AG04449 (cell line): ENCODE measurements around the gene GAS2L1.

Experiments
- CTCF ChIA-PET: fragments of 350-600 bp; formaldehyde crosslinking; extraction: SDS; loops from one replicate; lab custom pipeline; 2021; ENCODE audit warnings: antibody characterized with exemption; lab: Yijun Ruan, JAX
- POLR2A ChIA-PET: fragments of 400-600, 350-600 bp; formaldehyde crosslinking; extraction: SDS; loops from one replicate; lab custom pipeline; 2020; ENCODE audit warnings: antibody characterized with exemption, inconsistent platforms; lab: Yijun Ruan, JAX
- DNase-seq: peaks from one replicate; pipeline ENCODE4 v3.0.0-alpha.2; 2010; ENCODE audit warnings: low read depth, low spot score
- H3K4me3 ChIP-seq: 2 replicates; pipeline ENCODE4 v1.5.1; 2011; ENCODE audit warnings: low read depth, mild to moderate bottlenecking, control low read depth, low read length
- TF ChIP-seq, protein P1 (sequence below): IDR thresholded peaks from one replicate; pipeline ENCODE4 v1.5.1; 2011; ENCODE audit warnings: mild to moderate bottlenecking, moderate library complexity, low read length, control low read depth, inconsistent platforms; ENCODE audit not compliant: insufficient read depth; ENCODE audit errors: missing control alignments

The GAS2L1 gene

DNA sequence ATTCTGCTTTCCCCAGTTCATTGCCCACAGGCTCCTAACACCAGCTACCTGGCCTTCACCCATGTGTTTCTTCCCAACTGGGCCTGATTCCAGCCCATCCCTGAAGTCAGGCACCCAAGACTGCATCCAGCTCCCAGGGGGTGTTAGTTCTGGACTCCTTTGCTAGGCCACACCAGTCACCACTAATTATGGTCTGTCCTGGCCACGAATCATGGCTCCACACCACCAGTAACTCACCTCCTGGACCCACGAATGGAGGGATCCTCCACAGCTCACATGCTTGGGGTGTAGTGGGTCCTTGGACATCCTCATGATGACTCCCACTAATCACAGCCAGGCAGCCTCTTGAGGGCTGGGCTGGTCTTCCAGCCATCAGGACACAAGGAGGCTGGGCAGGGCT lies 12.6 kb downstream of the GAS2L1 start:
- ChIA-PET POLR2A (no interaction called here), CTCF (interaction anchor here (0.9 kb wide), 1 partner anchor 11 kb away, joined by 3 read pairs; no protein-coding TSS in a partner anchor)

DNA sequence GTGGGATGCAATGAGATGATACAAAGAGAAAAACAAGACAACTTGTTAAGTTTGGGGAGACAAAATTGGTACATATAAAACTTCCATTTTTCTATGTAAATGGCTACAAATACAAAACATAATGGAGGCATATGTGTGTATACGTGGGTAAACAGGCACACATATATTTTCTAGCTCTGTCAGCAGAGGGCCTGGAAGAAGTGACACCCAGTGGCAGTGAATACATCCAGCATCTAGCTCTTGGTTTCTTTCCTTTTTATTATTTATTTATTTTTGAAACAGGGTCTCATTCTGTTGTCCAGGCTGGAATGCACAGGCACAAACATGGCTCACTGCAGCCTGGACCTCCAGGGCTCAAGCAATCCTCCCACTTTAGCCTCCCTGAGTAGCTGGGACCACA lies 14.1 kb downstream of the GAS2L1 start:
- CTCF ChIA-PET, result interaction anchor here (1.1 kb wide), 1 partner anchor 75 kb away, joined by 3 read pairs; no protein-coding TSS in a partner anchor
- POLR2A ChIA-PET, result interaction anchor here (1.0 kb wide), 1 partner anchor 13 kb away, joined by 4 read pairs; the partner anchor contains the start of gene GAS2L1
- no peak for DNase-seq
- TF ChIP-seq, protein P1, sequence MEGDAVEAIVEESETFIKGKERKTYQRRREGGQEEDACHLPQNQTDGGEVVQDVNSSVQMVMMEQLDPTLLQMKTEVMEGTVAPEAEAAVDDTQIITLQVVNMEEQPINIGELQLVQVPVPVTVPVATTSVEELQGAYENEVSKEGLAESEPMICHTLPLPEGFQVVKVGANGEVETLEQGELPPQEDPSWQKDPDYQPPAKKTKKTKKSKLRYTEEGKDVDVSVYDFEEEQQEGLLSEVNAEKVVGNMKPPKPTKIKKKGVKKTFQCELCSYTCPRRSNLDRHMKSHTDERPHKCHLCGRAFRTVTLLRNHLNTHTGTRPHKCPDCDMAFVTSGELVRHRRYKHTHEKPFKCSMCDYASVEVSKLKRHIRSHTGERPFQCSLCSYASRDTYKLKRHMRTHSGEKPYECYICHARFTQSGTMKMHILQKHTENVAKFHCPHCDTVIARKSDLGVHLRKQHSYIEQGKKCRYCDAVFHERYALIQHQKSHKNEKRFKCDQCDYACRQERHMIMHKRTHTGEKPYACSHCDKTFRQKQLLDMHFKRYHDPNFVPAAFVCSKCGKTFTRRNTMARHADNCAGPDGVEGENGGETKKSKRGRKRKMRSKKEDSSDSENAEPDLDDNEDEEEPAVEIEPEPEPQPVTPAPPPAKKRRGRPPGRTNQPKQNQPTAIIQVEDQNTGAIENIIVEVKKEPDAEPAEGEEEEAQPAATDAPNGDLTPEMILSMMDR, result no peak
- H3K4me3 ChIP-seq, result no peak overlapping the region

More for the DNA sequence above, 12.6 kb downstream of the GAS2L1 start:
- DNase-seq, result no peak
- H3K4me3 ChIP-seq, result no peak overlapping the region
- TF ChIP-seq, protein P1, result no peak

DNA sequence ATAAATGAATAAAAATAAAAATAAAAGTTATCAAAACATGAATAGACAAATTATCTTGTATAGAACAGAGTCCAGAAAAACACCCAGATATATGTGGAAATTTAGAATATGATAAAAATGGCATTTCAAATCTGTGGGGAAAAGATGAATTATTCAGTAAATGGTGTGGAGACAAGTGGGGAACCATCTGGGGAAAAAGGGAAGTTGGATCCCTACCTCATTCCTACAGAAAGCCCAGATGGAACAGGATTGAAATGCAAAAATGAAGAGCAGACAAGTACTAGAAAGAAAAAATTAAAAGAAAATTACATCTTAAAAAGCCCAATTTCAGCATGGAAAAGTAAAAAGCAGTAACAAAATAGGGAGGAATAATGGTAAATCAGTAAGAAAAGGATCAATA lies 17.2 kb downstream of the GAS2L1 start:
- DNase-seq, result no peak
- TF ChIP-seq, protein P1, result no peak
- POLR2A ChIA-PET, result no interaction called here
- CTCF ChIA-PET, result no interaction called here
- no peak overlapping the region for H3K4me3 ChIP-seq

DNA sequence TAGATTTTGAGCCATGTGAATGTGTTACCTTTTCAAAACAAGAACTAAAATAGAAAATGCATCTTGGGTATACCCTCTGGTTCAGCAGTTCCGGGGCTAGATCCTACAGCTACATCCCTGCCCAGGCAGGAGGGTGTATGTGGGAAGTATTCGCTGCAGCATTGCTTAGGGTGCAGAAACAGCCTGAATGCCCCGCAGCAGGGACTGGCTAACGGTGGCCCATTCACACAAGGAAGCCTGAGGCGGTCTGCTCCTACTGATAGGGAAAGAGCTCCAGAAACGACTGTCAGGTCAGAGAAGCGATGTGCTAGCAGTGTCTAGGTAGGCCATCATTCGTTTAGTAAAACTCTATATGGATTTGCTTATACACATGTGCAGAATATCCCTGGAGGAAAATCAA lies 18.9 kb downstream of the GAS2L1 start:
- ChIA-PET POLR2A (no interaction called here), CTCF (interaction anchor here (1.5 kb wide), 1 partner anchor 13 kb away, joined by 7 read pairs; no protein-coding TSS in a partner anchor)
- no peak for DNase-seq
- TF ChIP-seq, protein P1, result no peak
- H3K4me3 ChIP-seq, result no peak overlapping the region

DNA sequence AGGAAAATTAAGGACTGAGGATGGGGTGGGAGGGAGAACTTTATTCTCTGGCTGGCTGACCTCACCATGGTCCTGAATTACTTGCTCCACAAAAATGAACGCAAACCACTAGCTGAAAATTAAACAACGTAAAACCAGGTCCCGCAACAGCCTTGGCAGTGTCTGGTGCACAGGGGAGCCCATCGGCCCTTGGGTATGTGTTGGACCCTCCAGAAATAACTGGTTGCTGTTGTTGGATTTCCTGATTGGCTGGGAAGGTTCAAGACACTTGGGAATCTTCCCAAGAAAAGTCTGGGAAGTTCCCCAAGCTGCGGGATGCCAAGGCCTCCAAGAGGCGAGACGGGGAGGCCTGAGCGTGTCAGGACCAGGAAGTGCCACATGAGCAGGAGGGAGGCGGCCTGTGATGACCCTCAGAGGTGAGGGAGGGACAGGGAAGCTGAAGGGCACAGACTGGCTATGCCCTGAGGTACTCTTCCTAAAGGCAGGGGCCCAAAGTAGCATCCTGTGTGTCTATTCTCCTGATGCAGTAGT lies 19.4 kb downstream of the GAS2L1 start:
- ChIA-PET POLR2A (no interaction called here), CTCF (interaction anchor here (1.5 kb wide), 2 partner anchors 13 to 20 kb away, joined by 3 to 7 read pairs; no protein-coding TSS in a partner anchor)
- TF ChIP-seq, protein P1, result no peak
- no peak for DNase-seq
- H3K4me3 ChIP-seq, result no peak overlapping the region

DNA sequence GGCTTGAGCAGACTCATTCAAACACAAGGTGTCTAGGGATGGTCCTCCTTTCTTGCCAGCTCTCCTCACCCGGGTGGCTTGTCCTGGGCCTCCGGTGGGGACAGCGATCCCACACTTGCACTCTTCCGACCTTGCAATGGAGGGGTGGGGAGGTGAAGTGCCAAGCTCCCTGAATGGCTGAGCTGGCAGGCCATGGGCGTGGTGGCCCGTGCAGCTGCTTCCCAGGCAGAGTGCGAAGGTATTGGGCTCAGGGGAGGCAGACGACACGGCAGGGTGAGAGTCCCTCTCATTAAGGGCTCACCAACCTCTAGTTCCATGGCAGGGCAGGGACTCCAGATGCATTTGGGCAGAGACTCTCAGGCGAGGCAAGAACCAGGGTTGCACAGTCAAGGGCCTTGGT lies 20.0 kb downstream of the GAS2L1 start:
- no peak for DNase-seq
- ChIA-PET POLR2A (no interaction called here), CTCF (interaction anchor here (1.5 to 2.1 kb wide), 3 partner anchors 13 to 21 kb away, joined by 3 to 7 read pairs (median 6); no protein-coding TSS in a partner anchor)
- H3K4me3 ChIP-seq, result no peak overlapping the region
- TF ChIP-seq, protein P1, result no peak
